ENCODE data around the gene RAD9B.

GRCh38 chr12:110543252-110543959 lies 41.3 kb downstream of the RAD9B start:
- TF ChIP-seq GATA2 (IDR thresholded peaks at IDR 0.05; ENCODE audit: low read depth, low read length): no peak
- no peak for TF ChIP-seq GATA3 (IDR thresholded peaks at IDR 0.05; ENCODE audit: low read depth, low read length)

All from SH-SY5Y (cell line).